ENCODE measurements around the gene NSUN7. TPM values are rescaled to one million over a fixed set of nuclear protein-coding genes. Genes with fewer than 3 reads are reported as not detected.

The NSUN7 gene
- polyA plus RNA-seq, 3 donors: 10.5 to 13.1 (median 11.7) TPM

GRCh38 chr4:40842725-40843423 lies 93.1 kb downstream of the NSUN7 start:
- DNase-seq (ENCODE audit: low read depth in 3 of 3, low spot score in 2 of 3): no peak

- no peak for DNase-seq (ENCODE audit: low read depth in 3 of 3, low spot score in 2 of 3)
These were observed 93.9 kb downstream of the NSUN7 start for GRCh38 chr4:40843696-40844095.

DNA sequence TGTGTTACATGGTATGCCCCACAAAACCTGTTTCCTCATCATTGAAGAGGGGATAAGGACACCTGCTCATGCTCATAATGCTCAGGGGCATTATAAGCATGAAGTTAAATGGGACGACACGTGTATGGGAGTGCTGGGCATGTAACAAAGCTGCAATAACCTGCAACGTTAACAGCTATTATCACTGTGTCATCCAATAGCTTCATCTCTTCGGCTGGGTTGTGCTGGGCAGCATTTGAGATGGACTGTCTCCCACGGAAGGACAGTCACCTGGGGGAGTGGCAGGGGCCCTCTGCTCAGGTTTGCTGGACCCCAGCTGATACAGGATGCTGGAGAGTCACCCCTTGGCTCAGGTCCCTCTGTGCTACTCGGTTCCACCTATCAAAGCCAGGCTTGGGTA lies 94.5 kb downstream of the NSUN7 start:
- DNase-seq (ENCODE audit: low read depth in 3 of 3, low spot score in 2 of 3): no peak

- DNase-seq (ENCODE audit: low read depth in 3 of 3, low spot score in 2 of 3): no peak
These were observed 95.5 kb downstream of the NSUN7 start for GRCh38 chr4:40845154-40845835.

DNA sequence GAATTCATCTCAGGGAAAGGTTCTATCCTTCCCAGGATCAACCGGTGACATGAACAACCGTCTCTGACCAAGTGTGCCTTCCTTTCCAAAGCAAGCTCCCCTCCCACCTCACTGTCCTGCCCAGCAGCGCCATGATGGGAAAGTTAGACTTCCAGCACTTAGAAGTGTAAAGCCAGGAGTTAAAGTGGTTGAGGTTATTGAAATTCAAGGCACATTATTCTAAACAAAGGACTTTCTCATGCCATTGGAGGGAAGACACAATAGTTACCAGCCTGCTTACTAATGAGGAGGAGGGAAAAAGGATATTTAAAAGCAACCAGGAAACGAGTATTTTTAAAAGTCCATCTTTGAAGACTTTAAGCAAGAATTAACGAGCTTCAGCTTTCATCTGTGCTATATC lies 96.8 kb downstream of the NSUN7 start:
- DNase-seq (ENCODE audit: low read depth in 3 of 3, low spot score in 2 of 3): no peak

- no peak for DNase-seq (ENCODE audit: low read depth in 3 of 3, low spot score in 2 of 3)
These were observed 98.5 kb downstream of the NSUN7 start for GRCh38 chr4:40848251-40848650.

GRCh38 chr4:40848940-40849339 lies 99.2 kb downstream of the NSUN7 start:
- DNase-seq (ENCODE audit: low read depth in 3 of 3, low spot score in 2 of 3): no peak

GRCh38 chr4:40850496-40850895 lies 100.7 kb downstream of the NSUN7 start:
- DNase-seq (ENCODE audit: low read depth in 3 of 3, low spot score in 2 of 3): no peak

GRCh38 chr4:40856277-40856839 lies 106.6 kb downstream of the NSUN7 start:
- no peak for DNase-seq (ENCODE audit: low read depth in 3 of 3, low spot score in 2 of 3)

- DNase-seq (ENCODE audit: low read depth in 3 of 3, low spot score in 2 of 3): peak in 1 of 3 donors; percentile 54
These were observed 107.1 kb downstream of the NSUN7 start for GRCh38 chr4:40856840-40857362.

DNA sequence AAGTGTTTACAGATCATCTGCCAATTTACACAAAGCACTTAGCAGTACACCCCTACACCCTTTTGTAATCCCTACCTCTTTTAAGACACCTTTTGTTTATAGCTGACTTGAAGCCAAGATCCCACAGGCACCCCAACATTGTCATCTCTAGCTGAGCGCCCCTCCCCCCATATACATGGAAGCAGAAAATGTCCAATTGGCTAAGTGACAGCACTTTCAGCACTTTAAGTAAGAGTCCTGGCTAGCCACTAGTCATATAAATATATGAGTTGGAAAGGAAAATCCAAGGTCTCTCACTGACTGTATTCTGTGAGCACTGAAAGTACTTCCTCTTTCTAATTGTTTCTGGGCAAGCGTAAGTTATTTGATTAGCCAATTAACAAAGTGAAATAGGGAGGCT lies 108.2 kb downstream of the NSUN7 start:
- DNase-seq (ENCODE audit: low read depth in 3 of 3, low spot score in 2 of 3): no peak

DNA sequence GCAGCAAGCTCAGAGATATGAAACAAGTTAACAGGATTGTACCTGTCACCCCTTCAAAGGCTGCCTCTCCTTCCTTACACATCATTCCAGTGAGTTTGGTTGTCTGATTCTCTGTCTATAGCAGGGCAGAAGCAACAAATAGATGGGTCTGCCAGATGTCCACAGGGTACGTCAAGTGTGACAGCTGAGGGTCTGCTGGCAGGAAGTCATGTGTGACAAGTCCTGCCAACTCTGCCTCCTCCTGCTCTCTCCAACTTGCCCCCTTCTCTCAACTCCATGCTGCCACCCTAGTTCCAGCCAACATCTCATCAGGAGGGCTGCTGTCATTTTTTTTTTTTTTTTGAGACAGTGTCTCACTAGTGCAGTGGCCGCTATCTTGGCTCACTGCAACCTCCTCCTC lies 109.2 kb downstream of the NSUN7 start:
- DNase-seq (ENCODE audit: low read depth in 3 of 3, low spot score in 2 of 3): no peak

Other genes with a start within 250 kb of the NSUN7 start
- gene RBM47, start 120.1 kb upstream of the NSUN7 start, polyA plus RNA-seq (ENCODE audit: insufficient read length in 3 of 3): 10 to 100 TPM; 80.2 to 85.1 (median 83.1) TPM

Measured in right renal cortex interstitium (tissue), 3 donors.